ENCODE results near the gene COL28A1.
"Not testable (repeated sequence)": the region's sequence is repeated elsewhere in the genome, so short reads cannot be mapped to it uniquely, and the experiment has no call there.

The COL28A1 gene

DNA sequence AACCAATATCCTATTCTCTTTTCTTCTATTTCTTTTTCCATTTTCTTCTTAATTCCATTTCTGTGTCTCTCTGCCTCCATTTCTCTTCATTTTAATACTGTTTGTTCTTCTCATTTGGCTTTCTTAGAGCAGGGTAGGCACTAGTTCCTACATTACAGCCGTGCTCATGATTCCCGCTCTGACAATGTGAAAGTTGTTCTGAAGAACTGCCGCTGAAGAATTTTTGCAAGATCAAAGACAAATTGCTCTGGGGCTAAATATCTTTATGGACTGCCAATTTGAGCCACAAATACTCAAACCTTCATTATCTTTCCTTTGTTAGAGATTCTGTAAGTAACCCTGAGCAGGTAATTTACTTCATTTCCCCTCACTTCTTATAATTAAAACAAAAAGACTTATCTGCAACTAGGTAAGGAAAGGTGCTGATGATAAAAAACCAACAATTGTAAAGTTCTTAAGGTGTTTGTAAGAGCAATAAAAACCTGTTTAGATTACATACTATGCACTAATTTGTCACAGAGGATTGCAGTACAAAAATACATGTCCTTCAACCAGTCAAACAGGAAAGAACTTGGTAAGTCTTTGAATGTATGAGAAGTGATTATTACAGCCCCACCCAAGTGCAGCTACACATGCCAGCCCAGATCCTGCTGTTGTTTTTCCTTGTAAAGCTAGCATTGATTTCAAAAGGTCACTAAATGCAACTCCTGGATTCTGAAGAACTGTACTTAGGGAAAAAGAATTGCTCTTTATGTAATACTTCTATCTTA, 127.5 kb downstream of the COL28A1 start:
- DNase-seq: no peak

DNA sequence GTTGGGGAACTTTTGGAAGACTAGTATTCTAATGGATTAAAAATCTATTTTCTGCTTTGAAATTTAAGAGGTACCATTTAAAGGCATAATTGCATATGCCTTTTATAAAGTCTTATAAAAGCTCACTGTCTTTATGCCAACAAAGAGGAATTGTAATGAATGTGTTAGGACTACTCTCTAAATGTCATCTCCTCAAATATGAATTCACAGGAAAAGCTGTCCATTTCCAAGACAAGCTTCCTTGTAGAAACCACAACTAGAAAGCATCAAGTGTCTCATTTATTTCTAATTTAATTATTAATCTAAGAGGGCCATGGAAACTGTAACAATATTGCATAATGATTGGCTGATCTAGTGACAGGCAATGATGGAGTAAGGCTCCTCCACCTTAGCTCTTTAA, 130.2 kb downstream of the COL28A1 start:
- DNase-seq: no peak

DNA sequence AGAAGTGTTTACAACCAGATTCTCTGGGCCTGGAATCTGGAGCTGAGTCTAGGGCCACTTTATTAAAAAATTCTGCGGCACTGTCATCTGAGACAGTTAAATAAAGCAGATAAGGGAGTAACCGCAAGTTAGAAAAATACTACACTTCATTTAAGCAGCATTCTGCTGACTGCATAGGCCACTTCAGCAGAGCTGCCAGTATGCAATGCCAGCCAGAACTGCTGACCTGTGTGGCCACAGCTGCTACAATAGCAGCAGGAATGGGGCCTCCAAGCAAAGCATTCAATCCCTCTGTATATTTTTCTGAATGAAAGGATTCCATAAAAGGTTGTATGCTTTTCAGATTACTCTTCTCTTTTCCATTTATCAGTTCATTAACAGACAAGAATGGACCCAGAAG, 136.0 kb downstream of the COL28A1 start:
- DNase-seq: no peak

DNA sequence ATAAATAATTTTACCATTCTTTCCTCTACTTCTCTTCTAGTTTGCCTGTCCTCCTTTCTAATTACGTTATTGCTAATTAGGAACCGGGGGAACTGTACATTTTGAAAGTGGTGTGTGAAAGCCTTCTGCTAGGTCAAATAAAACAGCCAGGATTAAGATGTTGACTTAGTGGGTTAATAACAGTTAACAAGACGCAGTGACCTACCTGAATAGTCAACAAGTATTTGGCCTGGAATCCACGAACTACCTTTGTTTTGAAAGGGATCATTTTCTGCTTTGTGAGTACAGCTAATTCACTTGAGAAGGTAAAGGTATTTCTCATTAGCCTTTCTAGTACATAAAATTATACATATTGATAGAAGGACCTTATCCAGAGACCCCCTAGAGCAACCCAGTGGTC, 139.9 kb downstream of the COL28A1 start:
- DNase-seq: no peak

DNA sequence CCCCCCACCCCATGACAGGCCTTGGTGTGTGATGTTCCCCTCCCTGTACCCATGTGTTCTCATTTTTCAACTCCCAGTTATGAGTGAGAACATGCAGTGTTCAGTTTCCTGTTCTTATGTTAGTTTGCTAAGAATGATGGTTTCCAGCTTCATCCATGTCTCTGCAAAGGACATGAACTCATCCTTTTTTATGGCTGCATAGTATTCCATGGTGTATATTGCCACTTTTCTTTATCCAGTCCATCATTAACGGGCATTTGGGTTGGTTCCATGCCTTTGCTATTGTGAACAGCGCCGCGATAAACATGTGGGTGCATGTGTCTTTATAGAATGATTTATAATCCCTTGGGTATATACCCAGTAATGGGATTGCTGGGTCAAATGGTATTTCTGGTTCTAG, 147.5 kb downstream of the COL28A1 start:
- DNase-seq: not testable (repeated sequence)

DNA sequence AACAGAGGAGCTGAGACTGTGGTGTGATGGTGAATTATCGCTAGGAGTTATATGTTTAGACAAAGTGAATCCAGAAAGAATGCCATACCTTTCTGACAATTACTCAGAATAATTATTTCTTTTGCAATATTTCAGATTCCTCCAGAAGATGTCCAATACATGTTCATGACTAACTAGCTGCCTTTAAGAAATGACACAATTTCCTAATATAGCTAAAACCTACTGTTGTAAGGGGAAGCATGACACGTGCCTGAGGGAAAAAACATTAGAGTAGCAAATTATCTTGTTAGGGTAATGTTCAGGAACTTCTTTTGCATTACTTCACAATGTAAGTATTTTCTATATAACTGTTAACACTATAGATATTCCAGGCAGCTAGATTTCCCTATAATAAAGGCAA, 150.3 kb downstream of the COL28A1 start:
- no peak for DNase-seq

DNA sequence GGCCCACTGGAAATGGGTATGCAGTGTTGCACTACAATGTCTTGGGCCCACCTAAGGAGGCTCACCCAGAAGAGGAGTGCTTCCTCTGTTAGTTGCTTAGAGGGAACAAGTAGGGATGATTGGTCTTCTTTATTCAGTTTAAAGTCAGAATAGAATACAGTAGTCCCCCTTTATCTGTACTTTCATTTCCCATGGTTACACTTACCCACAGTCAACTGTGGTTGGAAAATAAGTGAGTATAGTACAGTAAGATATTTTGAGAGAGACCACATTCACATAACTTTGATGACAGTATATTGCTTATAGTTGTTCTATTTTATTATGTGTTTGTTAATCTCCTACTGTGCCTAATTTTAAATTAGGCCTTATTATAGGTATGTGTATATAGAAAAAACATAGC, 151.4 kb downstream of the COL28A1 start:
- DNase-seq: no peak

DNA sequence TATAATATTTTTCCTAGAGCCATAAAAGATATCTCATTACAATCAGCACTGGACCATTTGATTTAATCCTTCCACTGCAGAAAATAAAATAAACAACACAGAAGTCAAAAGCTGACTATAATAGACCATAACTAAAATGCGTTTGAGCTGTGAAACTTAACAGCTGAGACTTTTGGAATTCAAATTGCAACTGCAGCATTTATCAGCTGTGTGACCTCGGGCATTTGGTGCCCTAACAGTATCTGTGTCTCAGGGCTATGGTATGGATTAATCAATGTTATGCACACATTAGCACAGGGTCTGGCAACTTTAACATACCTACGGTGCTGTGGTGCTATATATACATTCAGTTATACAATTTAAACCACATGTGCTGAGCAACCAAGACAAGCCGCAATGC, 160.1 kb downstream of the COL28A1 start:
- no peak for DNase-seq

DNA sequence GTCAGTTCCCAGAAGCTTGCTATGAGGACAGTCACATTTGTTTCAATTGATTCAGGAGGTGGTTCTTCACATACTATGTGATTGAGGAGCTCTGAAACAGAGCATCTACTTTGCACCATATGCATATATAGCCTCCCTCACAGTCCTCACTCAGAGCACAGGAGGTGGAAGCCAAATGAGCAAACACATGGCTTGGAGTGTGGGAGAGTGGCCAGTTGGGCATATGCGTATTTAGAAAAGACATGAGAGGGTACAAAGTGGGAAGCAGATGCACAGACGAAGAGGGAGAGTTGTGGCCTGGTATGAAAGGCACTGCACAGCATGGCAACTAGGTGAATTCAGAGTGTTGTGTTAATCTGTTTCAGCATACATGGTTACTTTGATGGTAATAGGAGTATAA, 165.6 kb downstream of the COL28A1 start:
- no peak for DNase-seq

DNA sequence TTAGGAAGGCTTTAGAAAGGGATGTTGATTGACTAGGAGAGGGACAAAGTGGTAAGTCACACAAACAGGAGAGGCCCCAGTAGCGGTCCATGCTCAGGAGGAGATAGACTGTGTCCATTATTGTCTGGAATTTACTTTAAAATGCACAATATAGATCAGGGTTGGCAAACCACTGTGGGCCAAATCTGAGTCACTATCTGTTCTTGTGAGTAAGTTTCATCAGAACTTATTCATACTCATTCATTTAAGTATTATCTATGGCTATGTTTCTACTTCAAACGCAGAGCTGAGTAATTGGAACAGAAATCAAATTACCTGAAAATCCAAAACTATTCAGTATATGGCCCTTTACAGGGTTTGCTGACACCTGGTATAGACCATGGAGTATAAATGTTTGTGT, 166.5 kb downstream of the COL28A1 start:
- no peak for DNase-seq

DNA sequence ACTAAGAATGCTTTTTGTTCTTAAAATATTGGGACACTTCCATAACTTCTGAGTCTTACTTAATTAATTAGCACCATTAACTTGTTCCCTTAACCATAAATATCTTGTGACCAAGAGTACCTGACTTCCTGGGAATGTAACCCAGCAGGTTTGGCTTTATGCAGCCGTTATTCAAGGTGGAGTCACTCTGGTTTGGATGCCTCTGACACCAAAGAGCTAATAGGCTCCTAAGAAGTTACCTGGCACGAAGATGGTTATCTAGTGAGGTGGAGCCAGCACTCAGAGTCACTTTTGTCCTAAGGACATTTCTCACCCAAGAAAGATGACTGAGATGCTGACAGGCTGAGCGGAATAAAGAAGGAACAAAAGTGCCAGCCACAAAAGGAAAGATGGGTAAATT, 181.0 kb downstream of the COL28A1 start:
- no peak for DNase-seq

DNA sequence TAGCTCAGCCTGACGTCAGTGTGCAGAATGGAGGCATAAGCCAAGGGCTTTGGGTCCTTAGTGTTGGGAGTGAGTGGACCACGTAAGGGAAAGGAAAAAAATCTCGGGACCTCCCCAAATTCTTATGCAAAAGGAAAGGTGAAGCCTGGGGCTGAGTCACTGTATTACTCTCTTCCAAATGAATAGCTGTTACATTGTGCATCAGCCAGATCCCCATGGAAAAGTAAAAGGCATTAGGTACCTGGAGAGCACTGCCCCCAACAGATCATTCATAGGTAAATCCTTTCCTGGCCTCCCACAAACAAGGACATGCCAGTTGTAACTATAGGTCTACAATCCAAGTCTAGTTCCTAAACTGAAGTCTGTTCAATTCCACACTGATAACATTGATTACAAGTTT, 182.8 kb downstream of the COL28A1 start:
- DNase-seq: no peak

DNA sequence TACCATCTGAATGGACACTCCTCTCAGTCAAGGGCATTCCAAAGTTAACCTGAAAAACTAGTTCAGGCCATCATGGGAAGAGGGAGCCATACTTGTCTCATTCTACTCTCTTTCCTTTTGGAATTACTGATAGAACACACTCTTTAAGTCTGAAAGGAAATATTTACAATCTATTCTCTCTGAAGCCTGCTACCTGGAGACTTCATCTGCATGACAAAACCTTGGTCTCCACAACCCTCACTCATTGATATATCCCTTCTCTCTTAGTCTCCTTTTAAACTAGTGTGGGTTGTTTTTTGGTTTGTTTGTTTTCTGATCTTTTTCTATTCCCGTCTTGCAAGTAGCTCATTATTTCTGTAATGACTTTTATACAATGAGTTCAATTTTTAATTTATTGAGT, 183.8 kb downstream of the COL28A1 start:
- DNase-seq: no peak

DNA sequence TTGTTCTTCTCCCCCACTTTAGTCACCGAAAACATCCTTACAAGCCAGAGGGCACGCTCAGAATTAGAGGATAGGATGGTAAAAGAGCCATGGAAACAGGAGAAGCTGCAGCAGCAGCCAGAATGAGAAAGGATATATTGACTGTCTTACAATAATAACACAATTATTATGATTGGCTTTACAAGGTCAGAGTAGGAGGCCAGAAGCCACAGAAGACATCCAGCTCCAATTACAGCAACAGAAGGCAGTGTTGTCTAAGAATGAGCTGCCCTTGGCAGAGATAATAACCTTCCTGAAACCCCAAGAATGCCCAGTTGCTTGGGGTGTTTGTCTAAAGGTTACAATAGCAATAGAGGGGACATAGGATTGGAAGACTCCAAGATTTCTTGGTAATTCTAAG, 184.5 kb downstream of the COL28A1 start:
- DNase-seq: no peak

DNA sequence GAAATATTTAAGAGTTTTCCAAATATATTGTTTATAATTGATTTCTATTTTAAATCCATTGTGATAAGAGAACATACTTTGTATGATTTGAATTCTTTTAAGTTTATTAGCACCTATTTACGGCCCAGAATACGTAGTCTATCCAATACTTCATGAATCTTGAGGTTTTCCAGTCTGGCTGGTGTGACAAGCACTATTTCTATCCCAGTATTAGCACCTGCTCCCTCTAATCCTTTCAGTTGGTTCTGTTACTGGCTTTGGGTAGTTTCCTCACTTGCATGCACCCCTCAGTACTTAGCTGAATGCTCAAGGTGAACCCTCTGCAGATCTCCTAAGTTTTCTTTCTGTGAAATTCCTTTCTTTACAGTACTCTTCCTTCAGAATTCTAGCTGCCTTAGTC, 186.5 kb downstream of the COL28A1 start:
- no peak for DNase-seq

DNA sequence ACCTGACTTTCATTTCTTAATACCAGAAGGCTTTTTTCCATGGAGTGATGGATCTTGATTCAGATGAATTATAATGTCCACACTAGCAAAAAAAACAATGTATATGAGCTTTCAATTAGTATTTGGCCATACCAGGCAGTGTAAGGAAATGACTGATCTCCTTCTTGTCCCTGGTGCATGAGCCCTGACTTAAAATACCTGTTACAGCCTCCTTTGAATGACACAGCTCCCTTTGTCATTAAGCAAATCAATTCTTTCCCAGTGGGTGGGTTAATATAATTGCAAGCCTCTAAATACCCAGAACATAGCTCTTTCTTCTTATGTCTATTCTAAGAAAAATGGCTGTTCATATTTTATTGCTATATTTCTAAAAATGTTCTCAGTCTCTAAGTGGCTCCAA, 188.6 kb downstream of the COL28A1 start:
- DNase-seq: no peak

DNA sequence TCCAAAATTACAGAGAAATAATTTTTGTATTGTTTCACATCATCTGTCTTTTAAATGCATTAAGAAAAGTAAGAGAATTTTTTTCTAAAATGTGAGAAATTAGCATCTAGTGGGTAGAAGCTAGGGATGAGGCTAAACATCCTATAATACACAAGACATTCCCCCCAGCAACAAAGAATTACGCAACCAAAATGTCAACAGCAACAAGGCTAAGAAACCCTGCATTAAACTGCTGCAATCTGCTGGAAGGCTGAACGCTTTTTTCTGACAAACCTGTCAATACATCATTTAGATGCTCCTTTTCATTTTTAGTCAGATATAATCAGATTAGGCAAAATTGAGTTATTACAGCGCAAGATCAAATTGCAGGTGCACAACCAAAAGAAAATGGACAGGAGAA, 191.1 kb downstream of the COL28A1 start:
- DNase-seq: no peak

DNA sequence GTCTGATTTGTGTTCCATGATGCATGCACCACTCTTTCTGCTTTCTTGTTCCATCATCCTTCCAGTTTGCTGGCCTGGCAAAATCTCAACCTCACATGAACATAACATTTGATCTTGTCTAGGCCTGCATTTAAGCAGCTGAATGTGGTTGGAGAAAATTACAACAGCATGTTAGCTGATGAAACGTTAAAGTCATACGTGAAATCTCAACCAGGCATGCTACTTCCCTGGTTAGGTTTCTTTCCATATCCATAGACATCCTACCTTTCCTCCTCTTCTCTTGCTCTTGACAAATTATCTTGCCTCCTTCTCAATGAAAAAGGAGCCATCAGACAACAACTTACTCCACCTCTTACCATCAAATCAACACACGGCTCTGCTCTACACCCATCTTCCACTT, 199.8 kb downstream of the COL28A1 start:
- DNase-seq: no peak

DNA sequence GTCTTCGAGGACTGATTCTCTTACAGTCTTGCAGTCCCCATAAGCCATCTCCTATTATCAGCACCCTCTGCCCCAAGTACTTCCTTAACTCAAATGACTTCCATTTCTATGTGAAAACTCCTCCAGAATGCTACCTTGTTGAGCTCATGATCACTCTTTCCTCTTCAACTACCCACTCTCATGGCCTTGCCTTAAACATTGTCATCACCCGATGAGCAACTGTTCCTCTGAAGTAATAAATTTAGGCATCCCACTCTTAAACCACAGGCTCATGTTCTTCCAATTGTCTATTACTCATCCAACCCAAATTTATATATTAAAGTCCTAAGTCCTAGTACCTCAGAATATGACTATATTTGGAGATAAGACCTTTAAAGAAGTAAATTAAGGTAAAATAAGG, 200.5 kb downstream of the COL28A1 start:
- DNase-seq: no peak

DNA sequence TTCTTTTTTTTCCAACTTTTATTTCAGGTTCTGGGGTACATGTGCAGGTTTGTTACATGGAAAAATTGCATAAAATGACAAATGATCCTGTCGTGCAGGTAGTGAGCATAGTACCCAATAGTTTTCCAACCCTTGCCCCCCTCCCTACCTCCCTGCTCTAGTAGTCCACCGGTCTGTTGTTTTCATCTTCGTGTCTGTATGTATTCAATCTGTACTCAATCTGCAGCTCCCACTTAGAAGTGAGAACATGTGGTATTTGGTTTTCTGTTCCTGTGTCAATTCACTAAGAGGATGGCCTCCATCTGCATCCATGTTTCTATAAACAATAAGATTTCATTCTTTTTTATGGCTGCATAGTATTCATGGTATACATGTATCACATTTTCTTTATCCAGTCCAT, 202.1 kb downstream of the COL28A1 start:
- no peak for DNase-seq

DNA sequence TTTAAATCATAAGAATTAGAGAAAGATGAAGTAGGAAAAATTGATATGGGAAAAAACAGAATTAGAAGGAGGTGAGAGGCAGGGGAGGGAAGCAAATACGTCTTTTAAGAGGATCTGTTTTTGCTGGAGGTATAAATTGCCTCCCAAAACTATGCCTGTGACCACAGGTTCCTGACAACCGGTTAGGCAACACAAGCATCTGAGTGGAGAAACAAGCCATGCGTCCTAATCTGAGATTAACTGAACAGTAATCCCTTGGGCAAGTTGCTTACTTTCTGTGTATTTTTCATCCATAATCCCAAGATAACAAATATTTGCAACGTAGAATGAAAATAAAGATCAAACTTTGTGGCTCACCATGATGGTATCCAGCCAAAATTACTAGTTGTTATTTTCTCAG, 204.2 kb downstream of the COL28A1 start:
- no peak for DNase-seq

DNA sequence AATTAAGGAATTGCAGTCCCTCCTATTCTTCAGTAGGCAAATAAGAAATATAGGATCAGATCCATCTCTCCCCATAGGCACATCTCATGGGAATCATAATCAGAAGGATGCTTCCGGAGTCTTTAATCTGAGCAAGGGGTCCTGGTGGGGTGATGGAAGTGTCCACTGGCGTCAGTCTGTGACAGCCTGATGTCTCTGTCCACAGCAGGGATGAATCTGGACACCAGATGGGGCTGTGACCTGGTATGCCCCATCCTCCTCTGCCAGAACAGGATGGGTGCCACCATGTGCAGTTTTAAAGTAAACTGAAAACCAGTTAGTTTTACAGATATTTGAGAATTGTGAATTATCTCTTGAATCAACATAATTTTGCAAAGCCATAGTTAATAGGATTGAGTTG, 204.7 kb downstream of the COL28A1 start:
- DNase-seq: no peak

DNA sequence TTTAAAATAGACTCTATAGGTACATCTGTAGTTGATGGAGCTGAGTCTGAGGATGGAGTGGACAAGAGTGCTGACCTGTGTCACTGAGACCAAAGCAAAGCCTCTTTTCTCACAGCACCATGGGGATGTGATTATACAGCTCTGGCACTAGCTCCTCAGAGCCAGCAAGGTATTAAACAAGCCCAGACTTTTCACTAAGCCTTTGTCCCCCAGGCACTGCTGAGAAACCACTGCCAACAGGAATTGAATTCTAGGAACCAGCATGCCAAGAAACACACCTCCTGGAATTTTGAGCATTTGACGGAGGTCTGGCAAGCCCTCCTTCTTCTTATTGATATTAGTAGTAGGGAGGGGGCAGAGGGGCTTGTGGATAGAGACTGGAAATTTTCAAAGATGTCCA, 206.3 kb downstream of the COL28A1 start:
- DNase-seq: no peak

DNA sequence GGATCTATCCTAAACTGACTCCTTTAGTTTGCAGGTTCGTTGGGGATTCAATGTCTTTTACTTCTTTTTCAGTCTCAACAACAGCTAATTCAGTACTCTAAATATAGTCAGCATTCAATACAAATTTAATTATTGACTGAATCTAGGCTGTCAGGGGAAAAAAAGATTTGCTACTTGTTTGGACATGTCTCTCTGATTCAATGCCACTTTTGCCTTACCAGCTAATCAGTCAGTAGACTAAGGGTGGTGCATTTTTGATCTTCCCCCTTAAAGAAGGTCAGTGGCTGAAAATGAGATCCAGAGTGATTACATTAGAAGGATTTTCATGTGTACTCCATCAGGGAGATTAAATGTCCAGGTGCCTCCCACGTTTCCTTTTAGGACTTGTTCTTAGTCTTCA, 208.2 kb downstream of the COL28A1 start:
- no peak for DNase-seq

DNA sequence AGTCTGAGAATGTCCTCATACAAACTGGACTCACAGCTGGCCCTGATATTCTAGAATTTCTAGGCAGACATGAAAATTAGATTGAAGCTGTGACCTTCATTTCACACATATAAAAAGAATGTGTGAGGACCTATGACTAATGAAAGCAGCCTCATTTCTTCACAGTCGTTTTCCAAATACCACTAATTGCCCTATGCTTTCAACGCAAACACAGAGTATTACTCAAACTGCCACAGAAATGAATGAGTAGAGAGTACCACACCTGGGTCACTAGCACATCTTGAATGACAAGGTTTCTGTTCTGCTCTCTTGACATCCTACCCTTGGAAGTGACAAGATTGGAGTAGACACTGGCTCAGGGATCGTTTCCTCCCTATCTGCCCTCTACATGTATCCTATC, 211.0 kb downstream of the COL28A1 start:
- DNase-seq: no peak

DNA sequence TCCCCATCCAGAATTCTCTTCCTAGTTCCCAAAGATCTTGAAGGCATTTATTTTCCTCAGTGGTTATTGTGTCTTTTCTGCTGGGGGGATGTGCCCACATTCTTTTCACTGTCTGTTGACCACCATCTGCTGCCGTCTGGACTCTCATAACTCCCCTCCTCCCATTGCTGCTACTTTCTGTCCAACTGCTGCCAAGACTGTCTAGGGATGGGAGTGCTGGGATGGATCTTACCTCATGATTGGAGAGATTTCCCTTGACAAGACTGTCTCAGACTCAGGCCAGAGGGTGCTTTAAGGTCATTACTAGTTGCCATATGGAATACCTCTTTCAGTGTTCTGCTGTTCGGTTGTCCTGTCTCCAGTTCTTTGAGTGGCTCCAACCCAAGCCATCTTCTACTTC, 211.8 kb downstream of the COL28A1 start:
- no peak for DNase-seq
